Subcutaneous adipose tissue (tissue), 4 donors: ENCODE measurements around the gene EPHA5. TPM values are rescaled to one million over a fixed set of nuclear protein-coding genes. Genes with fewer than 3 reads are reported as not detected.

Source experiments
- total RNA-seq, 4 donors: library from RNA; depleted of rRNA; stranded (reverse); fragments of >200 nt; gene quantifications; one replicate each; pipeline ENCODE4 v1.1.0, GENCODE V29; 2016
- TF ChIP-seq, protein P1 (sequence below): fragments of 450-650 bp; IDR thresholded peaks from one replicate; pipeline ENCODE4 v1.5.1; 2016; ENCODE audit warnings: low read depth, mild to moderate bottlenecking, control low read depth, antibody characterized with exemption, moderate library complexity

EPHA5 gene
- total RNA-seq, 4 donors from 2014 or later, result 0.44 TPM; not detected in 3

DNA sequence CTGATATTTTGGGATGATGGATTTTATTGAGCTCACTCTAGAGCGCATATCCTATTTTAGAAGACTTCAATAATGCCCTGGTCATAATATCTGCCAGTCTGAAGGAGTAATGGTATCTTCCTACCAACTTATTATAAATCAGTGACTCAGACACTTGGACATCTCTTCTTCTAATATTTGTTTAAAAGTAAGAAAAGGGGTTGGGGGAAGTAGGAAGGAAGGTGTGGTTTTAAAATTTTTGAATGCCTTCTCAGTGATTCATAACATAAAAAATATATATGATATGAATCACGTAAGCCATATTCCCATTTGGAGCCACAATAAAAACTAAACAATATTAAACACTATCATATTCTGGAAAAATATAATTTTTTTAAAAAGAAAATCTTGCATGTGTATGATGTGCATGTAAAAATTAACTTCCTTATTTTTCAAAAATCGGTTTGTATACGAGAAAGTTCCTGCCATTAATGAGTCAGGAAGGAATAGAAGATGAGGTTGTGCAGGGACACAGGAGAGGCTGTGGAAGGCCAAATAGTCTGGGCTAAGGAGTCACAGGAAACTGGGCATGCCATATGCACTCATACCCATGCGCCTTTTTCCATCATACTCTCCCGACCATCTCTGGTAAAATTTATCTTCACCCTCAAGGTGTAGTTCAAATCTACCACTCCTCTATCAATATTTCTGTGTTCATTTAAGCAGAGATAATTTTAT lies 286.5 kb downstream of the EPHA5 start:
- TF ChIP-seq, protein P1, sequence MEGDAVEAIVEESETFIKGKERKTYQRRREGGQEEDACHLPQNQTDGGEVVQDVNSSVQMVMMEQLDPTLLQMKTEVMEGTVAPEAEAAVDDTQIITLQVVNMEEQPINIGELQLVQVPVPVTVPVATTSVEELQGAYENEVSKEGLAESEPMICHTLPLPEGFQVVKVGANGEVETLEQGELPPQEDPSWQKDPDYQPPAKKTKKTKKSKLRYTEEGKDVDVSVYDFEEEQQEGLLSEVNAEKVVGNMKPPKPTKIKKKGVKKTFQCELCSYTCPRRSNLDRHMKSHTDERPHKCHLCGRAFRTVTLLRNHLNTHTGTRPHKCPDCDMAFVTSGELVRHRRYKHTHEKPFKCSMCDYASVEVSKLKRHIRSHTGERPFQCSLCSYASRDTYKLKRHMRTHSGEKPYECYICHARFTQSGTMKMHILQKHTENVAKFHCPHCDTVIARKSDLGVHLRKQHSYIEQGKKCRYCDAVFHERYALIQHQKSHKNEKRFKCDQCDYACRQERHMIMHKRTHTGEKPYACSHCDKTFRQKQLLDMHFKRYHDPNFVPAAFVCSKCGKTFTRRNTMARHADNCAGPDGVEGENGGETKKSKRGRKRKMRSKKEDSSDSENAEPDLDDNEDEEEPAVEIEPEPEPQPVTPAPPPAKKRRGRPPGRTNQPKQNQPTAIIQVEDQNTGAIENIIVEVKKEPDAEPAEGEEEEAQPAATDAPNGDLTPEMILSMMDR, result no peak

DNA sequence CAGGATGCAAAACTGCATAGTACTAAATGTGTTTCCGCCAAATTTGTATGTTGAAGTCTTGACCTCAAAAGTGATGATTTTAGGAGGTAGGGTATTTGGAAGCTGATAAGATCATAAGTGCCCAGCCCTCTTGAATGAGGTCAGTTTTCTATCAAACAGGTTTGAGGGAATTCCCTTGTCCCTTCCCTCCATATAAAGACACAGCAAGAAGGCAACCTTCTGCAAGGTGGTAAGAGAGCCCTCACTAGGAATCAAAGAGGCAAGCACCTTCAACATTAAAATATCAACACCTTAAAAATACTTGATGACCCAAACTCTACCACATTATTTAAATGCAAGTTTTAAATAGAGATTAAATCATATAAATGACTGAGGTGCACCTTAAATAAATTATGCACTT lies 288.6 kb downstream of the EPHA5 start:
- TF ChIP-seq, protein P1, result no peak

DNA sequence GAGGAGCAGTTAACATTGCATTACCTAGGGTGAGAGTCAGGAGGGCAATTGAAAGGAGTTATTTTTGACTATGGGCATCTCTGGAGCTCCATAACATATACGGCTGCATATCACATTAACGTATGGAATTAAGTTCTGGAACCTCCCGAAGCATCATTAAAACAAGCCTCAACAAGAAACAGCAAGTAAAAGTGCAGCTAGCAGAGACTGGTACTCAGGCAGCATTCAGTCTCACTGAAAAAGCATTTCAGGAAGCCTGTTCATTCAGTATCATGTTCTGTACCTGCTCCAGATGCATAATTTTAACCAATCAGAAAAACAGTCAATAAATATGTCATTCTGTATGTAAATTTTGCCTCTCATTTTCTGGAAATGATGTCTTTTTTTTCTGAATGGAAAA lies 299.6 kb downstream of the EPHA5 start:
- TF ChIP-seq, protein P1, result no peak

DNA sequence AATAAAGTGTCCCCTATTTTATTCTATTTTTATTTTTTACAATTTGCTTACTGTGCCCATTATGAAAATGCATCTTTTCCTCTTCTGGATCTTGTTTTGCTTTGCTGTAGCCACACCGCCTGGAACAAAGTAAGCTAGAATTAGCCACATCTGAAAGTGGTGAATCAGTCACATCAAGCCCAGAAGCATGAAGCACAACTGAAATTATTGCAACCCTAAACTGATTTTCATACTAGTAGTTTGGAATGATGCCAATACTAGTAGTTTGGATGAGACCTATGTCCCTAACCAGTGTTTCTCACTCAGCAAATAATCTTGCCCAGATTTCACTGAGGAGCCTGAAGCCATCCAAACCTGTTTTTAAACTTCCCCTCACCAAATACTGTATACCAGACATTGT lies 303.0 kb downstream of the EPHA5 start:
- TF ChIP-seq, protein P1, result no peak

DNA sequence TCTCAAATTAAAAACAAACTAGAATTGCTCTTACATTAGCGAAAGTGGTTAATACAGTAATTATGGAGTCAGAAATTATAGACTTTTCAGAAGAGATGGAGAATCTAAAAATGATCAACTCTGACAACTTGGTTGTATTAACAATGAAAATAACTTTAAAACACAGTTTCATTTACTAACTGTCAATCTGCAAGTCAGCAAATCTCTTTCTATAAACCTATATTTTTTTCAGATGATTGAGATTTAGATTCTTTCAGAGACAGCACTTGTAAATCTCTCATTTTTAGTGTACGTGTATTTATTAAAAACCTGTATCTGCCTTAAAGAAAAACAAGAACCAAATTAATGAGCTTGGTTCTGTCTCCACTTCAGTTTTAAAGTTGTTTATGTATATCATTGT lies 311.4 kb downstream of the EPHA5 start:
- TF ChIP-seq, protein P1, result no peak

DNA sequence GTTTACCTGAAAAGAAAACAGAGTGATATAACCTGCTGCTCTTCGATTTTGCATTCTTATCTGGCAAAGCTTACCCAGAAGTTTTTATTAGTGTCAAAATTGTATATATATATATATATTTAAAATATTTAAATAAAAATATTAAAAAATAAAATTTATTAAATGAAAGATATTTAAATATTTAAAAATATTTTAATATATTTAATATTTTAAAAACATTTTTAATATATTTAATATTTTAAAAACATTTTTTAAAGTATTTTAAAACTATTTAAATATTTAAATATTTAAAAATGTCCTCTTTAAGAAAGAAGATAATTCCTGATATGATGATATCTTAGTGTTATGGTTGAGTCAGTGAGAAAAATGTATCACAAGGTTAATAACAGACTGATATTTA lies 317.2 kb downstream of the EPHA5 start:
- TF ChIP-seq, protein P1, result no peak

DNA sequence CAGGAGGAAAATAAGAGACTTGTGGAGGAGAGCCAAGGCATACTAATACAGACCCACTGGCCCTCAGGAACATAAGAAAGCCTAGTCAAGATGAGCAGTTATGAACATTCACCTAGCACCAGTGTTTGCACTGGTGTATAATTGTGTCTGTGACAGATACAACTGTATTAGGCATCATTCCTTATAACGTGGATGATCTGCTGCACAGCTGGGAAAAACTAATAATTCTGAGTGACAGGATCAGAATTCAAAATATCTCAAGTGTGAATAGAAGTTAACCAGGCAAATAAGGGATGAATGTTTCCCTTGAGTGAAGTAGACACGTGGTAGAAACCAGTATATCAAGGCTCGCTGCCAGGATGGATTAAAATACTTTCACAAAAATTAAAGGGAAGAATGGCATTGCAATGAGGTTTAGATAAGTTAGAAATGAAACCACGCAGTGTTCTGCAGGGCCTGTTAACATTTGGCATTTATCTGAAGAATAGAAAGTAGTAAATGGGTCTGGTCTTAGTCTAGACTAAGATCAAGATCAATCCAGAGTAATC lies 325.9 kb downstream of the EPHA5 start:
- TF ChIP-seq, protein P1, result no peak
